ENCODE data around the gene RPL11. TPM values are rescaled to one million over a fixed set of nuclear protein-coding genes. Genes with fewer than 3 reads are reported as not detected.

Gene RPL11
- total RNA-seq (2021) (1,015 and 1,205 TPM in 2 replicates), Bru-seq, nascent RNA (percentile 99 among the genes with signal in this experiment), BruChase-seq, experiment 1, labeled RNA remaining after a 2-hour chase (percentile 99 among the genes with signal in this experiment), BruChase-seq, experiment 2, labeled RNA remaining after a 6-hour chase (percentile 99 among the genes with signal in this experiment)
- long read RNA-seq, transcript RPL11-201 (6 exons, 660 nt): minor isoform, 71 of 900 reads
- long read RNA-seq, transcript RPL11-206 (6 exons, 1,017 nt): major isoform, 670 of 900 reads
- long read RNA-seq, transcript RPL11-203 (5 exons, 879 nt): minor isoform, 49 of 900 reads
- long read RNA-seq, partial matches to known transcripts: 108 of 900 reads
- long read RNA-seq, other reads (novel, unspliced or antisense): 2 of 900 reads

DNA sequence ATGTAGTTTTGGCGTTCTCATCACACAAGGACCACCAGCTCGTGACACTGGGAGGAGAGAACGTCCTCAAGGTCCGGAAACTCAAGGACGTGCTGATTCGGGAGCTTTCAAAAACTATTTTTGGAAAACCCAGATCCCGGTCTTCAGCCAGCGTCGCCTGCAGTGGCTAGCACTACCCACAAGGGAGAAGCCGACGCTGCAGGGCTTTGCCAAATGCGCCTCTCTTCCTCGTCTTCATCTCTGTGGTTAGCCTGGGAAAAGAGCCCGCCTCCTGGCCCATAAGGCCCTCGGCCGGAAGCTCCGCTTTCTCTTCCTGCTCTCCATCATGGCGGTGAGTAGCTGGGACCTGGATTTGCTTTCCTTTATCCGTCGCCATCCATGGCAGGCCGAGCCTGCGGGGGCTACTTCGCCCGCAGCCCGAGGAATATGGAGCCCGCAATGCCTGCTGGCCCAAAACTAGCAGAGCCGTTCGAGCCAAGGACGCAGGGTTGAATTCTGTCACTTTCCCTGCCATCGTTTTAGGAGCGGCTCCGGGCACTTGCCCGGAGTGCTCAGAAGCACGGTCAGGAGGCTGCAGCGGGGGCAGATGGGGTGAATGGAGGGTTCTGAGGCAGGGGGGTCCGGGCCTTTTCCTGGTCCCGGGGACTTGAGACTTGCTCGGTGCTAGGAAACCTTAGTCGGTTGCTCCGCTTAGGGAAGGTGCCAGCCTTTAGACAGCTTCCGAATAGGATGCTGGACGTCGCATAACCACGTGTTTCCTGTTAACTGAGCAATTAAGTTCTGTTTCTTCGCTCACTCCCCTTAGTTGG lies at the start of gene RPL11:
RPL11 (plus strand) TSS at position 308 of the 809 bp plus-strand sequence; CDS start at position 326, 18 bp downstream.
- ChIA-PET POLR2A (ENCODE audit: unreplicated experiment) (interaction anchor here (0.6 to 0.7 kb wide), 6 partner anchors 99 to 1957 kb away, joined by 3 to 4 read pairs (median 3); partner anchors contain the start of gene LYPLA2), CTCF (interaction anchor here (0.7 to 1.2 kb wide), 2 partner anchors 54 to 210 kb away, joined by 3 to 11 read pairs; no protein-coding TSS in a partner anchor)
- H3K9me3 ChIP-seq (ENCODE audit: insufficient read depth, low read depth): no peaks in the 10 kb centered on the region
- BruUV-seq (replicated peaks): TSS peak; percentile 53
- TF ChIP-seq, protein P1, sequence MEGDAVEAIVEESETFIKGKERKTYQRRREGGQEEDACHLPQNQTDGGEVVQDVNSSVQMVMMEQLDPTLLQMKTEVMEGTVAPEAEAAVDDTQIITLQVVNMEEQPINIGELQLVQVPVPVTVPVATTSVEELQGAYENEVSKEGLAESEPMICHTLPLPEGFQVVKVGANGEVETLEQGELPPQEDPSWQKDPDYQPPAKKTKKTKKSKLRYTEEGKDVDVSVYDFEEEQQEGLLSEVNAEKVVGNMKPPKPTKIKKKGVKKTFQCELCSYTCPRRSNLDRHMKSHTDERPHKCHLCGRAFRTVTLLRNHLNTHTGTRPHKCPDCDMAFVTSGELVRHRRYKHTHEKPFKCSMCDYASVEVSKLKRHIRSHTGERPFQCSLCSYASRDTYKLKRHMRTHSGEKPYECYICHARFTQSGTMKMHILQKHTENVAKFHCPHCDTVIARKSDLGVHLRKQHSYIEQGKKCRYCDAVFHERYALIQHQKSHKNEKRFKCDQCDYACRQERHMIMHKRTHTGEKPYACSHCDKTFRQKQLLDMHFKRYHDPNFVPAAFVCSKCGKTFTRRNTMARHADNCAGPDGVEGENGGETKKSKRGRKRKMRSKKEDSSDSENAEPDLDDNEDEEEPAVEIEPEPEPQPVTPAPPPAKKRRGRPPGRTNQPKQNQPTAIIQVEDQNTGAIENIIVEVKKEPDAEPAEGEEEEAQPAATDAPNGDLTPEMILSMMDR (conservative IDR thresholded peaks at IDR 0.05): peak; percentile 55
- TF ChIP-seq EZH2 (IDR thresholded peaks at IDR 0.05; ENCODE audit: low read depth): no peak
- H3K4me3 ChIP-seq: peak within 1 kb of the TSS; percentile 97
- intact Hi-C loops (cut with micrococcal nuclease; ENCODE audit: unreplicated experiment): loop anchor here (5.0 kb wide), 1 partner anchor 51 kb away; the partner anchor contains the start of gene ELOA
- H3K36me3 ChIP-seq (ENCODE audit: low read depth): peaks cover 36% of the 10 kb centered on the region
- H4K20me1 ChIP-seq (ENCODE audit: insufficient read depth): peaks cover 43% of the 10 kb centered on the region
- H3K4me2 ChIP-seq: peak within 1 kb of the TSS; percentile 89
- H3K27me3 ChIP-seq (ENCODE audit: insufficient read depth, low read depth): no peaks in the 10 kb centered on the region
- H2AFZ ChIP-seq: peak within 1 kb of the TSS; percentile 65
- H3K4me1 ChIP-seq (replicated peaks; ENCODE audit: insufficient read depth): peaks cover 25% of the 10 kb centered on the region
- peak within 1 kb of the TSS; percentile 93 for H3K27ac ChIP-seq
- H3K9me2 ChIP-seq (ENCODE audit: insufficient read depth): no peaks in the 10 kb centered on the region
- H3F3A ChIP-seq (ENCODE audit: insufficient read depth, low read depth): peaks cover 34% of the 10 kb centered on the region; the same call in 1 of the 2 replicates
- DNase-seq: peak; percentile 84 to 85
- peaks cover 52% of the 10 kb centered on the region for H3K79me2 ChIP-seq (ENCODE audit: low read depth)

DNA sequence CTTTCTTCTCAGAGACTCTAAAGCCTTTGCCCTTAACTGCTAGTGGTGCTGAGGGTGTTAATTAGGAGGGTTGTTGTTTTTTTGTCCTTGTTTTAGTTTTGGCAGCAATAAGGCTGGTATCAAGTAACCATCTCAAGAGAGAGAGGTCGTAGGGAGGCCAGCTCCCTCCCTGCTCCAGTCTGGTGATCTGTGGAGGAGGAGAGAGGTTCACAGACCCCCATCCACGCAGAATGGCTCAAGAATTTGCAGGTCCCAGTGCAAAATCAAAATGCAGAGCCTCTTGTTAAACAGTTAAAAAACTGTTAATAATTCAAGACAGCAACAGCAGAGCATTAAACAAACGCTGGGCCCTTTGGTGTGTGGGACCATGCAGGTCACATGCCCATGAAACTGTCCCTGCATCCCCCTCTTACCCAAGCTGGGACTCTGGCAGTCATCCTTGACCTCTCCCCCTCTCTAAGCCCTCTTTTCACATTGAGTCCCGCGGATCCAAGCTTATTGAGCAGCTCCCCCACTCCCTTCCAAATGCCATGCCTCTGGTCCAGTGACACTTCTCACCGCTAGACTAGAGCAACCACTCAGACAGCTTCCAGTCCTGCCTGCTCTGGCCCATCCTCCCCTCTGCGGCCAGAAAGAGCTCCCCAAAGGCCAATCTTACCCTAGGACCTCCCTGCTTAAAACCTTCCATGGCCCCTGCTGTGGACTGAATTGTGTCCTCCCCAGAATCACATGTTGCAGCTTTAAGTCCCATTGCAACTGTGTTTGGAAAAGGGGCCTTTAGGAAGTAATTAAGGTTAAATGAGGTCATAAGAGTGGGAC lies 47.7 kb upstream of the RPL11 start:
- BruUV-seq (replicated peaks): no TSS peak
- Histone ChIP-seq H4K20me1 (ENCODE audit: insufficient read depth) (no peaks in the 10 kb centered on the region), H3K27ac (no peak overlapping the region), H3K4me2 (no peak overlapping the region), H2AFZ (no peak overlapping the region), H3K4me3 (no peak overlapping the region), H3K4me1 (replicated peaks; ENCODE audit: insufficient read depth) (no peaks in the 10 kb centered on the region), H3K36me3 (ENCODE audit: low read depth) (no peaks in the 10 kb centered on the region), H3K79me2 (ENCODE audit: low read depth) (no peaks in the 10 kb centered on the region), H3F3A (ENCODE audit: insufficient read depth, low read depth) (no peaks in the 10 kb centered on the region), H3K9me2 (ENCODE audit: insufficient read depth) (no peaks in the 10 kb centered on the region), H3K27me3 (ENCODE audit: insufficient read depth, low read depth) (no peaks in the 10 kb centered on the region), H3K9me3 (ENCODE audit: insufficient read depth, low read depth) (no peaks in the 10 kb centered on the region)
- ChIA-PET POLR2A (ENCODE audit: unreplicated experiment) (interaction anchor here (0.6 kb wide), 1 partner anchor 257 kb away, joined by 3 read pairs; no protein-coding TSS in a partner anchor), CTCF (interaction anchor here (0.6 kb wide), 1 partner anchor 630 kb away, joined by 3 read pairs; no protein-coding TSS in a partner anchor)
- DNase-seq: no peak
- intact Hi-C loops (cut with micrococcal nuclease; ENCODE audit: unreplicated experiment): no loop called here
- TF ChIP-seq, protein P1 (conservative IDR thresholded peaks at IDR 0.05): no peak
- no peak for TF ChIP-seq EZH2 (IDR thresholded peaks at IDR 0.05; ENCODE audit: low read depth)

DNA sequence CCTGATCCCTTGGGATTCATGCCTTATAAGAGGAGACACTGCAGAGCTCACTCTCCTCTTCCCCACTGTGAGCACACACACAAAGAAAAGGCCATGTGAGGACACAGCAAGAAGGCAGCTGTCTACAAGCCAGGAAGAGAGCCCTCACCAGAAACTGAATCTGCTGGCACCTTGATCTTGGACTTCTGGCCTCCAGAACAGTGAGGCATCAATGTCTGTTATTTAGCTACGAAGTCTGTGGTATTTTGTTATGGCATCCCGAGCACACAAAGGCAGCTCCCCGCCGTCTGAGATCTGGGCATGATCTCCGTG lies 47.1 kb upstream of the RPL11 start:
- H4K20me1 ChIP-seq (ENCODE audit: insufficient read depth): no peaks in the 10 kb centered on the region
- H3K27me3 ChIP-seq (ENCODE audit: insufficient read depth, low read depth): no peaks in the 10 kb centered on the region
- H3K4me3 ChIP-seq: no peak overlapping the region
- no peak overlapping the region for H3K4me2 ChIP-seq
- no peaks in the 10 kb centered on the region for H3K9me2 ChIP-seq (ENCODE audit: insufficient read depth)
- no peak for DNase-seq
- no peak overlapping the region for H3K27ac ChIP-seq
- CTCF ChIA-PET: no interaction called here
- no peaks in the 10 kb centered on the region for H3K9me3 ChIP-seq (ENCODE audit: insufficient read depth, low read depth)
- H3K4me1 ChIP-seq (replicated peaks; ENCODE audit: insufficient read depth): no peaks in the 10 kb centered on the region
- intact Hi-C loops (cut with micrococcal nuclease; ENCODE audit: unreplicated experiment): no loop called here
- H3K79me2 ChIP-seq (ENCODE audit: low read depth): no peaks in the 10 kb centered on the region
- BruUV-seq (replicated peaks): no TSS peak
- H2AFZ ChIP-seq: no peak overlapping the region
- H3K36me3 ChIP-seq (ENCODE audit: low read depth): no peaks in the 10 kb centered on the region
- TF ChIP-seq, protein P1 (conservative IDR thresholded peaks at IDR 0.05): no peak
- TF ChIP-seq EZH2 (IDR thresholded peaks at IDR 0.05; ENCODE audit: low read depth): no peak
- no peaks in the 10 kb centered on the region for H3F3A ChIP-seq (ENCODE audit: insufficient read depth, low read depth)
- POLR2A ChIA-PET (ENCODE audit: unreplicated experiment): no interaction called here
